ENCODE data around the gene HAUS3.
"Not testable (repeated sequence)": the region's sequence is repeated elsewhere in the genome, so short reads cannot be mapped to it uniquely, and the experiment has no call there.

Gene HAUS3

GRCh38 chr4:2250357-2251072, 8.6 kb upstream of the HAUS3 start:
- no peak for DNase-seq

DNA sequence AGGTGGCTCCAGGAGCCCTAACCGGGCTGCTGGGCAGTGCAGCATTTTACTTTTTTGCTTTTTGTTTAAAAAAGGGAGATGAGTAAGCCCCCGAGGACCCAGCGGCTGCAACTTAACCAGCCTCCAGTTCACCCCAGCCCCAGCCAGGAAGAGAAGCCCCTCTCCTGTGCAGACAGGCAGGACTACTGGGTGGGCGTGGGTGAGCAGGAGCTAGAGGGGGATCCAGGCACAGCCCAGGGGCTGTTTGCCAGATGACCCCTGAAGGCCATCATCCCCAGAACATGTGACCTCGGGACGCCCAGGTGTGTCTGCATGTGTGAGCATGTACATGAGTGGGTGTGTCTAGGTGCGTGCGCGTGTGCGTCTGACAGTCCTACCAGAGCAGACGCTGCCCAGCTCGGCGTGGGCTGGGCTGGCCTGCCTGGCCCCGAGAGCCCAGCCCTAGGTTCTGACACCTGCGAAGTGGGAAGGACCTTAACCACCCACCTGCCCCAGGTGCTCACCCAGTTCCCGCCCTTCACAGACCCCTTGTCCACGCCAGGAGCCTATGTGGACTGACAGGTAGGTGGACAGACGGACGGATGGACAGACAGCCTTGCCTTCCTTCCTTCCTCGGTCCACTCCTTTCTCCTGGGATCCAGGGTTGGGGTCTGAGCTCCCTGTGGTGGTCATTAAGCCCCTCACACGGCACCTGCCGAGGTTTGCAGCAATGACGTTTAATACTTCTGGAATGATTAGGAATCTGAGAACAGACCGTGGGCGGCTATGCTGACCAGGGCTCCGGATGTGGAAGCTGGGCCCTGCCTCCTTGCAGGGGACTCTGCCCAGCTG, 7.8 kb upstream of the HAUS3 start:
- DNase-seq = no peak

- no peak for DNase-seq
These were observed 6.9 kb upstream of the HAUS3 start for GRCh38 chr4:2248821-2249261.

DNA sequence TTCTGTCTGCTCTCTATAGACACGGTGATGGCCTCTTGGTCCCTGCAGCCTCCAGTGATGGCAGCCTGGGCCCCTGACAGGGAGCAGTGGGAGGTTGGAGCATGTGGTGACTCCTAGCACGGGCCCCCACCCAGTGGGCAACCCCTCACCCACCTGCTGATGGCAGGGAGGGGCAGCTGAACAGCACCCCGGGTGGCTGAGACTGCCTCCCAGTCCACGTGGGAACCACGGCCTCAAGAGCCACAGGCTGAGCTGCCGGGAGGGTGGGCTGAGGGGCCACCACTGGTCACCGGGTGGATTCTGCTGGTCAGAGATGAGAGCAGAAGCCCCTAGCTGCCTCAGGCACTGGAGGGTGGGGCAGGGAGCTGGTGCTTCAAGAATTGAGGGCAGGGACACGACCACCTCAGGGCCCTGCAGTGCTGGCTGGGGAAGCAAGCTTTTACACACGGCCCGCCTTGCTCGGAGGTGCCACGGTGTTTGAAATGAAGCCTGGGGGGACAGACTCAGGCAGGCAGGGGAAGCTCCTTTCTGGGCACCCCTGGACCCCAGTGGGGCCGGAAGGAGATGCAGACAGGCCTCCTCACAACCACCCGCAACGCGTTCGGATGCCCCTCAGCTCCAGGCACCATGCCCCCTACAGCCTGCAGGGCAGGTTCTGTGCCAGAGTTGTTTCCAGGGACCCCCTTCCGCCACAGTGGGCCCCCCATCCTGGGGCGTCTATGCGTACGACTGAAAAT, 6.3 kb upstream of the HAUS3 start:
- DNase-seq = no peak

DNA sequence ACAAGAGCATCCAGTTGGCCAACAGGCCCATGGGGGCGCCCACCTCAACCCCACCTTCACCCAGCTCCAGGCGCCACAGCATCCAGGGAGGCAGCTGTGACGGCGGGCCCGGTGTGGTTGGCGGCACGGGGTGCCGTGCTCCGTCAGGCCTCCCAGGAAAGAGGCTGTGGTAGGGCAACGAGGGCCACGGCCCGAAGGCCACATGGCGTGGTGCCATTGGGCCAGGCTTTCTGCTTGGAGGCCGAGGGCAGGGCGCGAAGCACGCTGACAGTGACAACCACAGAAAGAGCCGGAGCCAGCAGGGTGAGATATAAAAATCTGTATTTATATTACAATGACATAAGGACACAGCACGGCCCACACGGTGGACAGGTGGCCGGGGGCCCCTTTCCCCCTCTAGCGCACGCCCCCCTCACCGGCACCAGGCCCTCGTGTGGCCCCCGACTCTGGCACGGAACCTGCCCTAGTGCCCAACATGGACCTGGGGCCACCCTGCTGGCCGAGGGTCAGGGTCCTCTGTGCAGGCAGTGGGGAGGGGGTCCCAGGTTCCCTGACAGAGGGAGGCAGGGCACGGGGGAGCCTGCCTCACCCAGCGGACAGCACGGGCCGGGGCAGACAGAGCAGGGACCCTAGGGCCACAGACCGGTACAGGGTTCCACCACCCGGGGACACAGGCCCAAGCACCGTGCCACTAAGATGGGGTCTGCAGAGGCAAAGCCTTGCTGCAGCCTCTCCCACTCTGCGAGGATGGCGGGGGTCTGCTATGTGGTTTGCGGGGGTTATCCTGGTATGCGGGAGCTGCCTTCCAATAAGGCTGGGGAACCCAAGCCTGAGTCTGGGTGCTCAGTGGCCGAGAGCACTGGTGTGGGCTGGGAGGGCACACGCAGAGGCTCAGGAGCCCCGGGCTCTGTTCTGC, 5.5 kb upstream of the HAUS3 start:
- no peak for DNase-seq

- DNase-seq = no peak
These were observed 4.6 kb upstream of the HAUS3 start for GRCh38 chr4:2246384-2247127.

- no peak for DNase-seq
These were observed 3.9 kb upstream of the HAUS3 start for GRCh38 chr4:2245787-2246275.

DNA sequence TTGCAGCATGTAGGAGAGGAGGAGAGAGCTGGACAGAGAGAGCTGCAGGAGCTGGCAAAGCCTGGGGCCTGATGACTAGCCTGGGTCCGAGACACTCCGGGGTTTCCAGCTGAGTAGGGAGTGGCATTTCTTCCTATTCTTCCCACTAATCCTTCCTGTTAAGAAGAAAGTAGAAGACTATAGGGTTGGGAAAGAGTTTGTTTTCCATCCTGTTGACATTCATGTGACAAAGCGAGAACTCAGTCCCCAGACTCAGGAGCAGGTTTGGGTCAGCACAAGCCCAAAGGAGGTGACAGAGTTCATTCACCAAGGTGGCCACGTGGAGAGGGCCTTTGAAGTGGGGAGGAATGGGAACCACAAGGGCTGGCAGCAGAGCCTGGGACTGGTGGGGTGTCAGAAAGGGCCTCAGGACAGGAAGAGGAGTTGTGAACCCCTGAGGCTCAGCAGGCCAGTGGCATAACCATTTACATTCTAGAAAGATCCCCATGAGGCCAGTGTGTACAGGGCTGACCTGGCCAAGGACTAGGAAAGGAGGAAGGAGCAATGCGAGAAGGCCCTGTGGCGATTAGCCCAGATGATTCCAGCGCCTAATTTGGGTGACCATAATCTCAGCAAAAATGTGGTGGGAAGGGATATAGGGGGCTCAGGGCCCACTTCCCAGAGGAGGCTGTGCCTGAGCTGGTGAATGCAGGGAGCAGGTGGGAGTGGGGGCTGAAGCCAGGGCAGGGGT, 3.3 kb upstream of the HAUS3 start:
- no peak for DNase-seq

GRCh38 chr4:2243681-2244380, 1.9 kb upstream of the HAUS3 start:
- no peak for DNase-seq

- no peak for DNase-seq
These were observed 918 bp downstream of the HAUS3 start for GRCh38 chr4:2241003-2241402.

- no peak for DNase-seq
These were observed 4.8 kb downstream of the HAUS3 start for GRCh38 chr4:2236944-2237666.

DNA sequence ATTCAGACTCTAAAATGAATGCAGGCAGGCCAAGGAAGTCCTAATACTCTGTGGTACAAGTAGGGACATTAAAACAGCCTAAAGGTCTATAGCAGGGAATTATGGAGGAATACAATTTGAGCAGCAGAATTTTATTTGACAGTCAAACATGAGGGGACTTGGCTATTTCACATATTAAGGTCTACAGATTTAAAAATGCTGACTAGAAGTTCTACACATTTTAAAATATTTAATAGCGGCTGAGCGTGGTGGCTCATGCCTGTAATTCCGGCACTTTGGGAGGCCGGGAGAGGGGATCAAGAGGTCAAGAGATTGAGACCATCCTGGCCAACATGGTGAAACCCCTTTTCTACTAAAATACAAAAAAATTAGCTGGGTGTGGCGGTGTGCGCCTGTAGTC, 10.8 kb downstream of the HAUS3 start:
- no peak for DNase-seq

DNA sequence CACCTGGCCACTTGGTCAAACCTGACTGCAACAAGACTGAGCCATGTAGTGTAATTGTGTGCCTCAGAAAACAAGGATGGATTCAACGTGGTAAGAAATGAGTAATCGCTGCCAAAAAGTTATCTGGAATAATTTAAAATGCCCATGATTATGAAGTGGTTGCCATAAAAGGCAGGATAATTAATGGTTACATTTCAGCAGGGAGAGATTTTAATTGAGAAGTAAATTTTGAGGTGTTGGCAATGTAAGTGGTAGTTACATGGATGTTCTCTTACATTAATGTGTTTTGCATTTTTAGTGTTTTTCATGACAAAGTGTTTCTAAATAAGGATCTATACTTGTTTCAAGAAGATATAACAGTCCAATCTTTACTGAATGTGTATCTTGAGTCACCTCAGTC, 15.7 kb downstream of the HAUS3 start:
- DNase-seq = no peak

GRCh38 chr4:2222838-2223237, 19.1 kb downstream of the HAUS3 start:
- no peak for DNase-seq

- DNase-seq = not testable (repeated sequence)
These were observed 20.5 kb downstream of the HAUS3 start for GRCh38 chr4:2221378-2221777.

GRCh38 chr4:2220016-2220630, 21.8 kb downstream of the HAUS3 start:
- DNase-seq = peak; percentile 83

DNA sequence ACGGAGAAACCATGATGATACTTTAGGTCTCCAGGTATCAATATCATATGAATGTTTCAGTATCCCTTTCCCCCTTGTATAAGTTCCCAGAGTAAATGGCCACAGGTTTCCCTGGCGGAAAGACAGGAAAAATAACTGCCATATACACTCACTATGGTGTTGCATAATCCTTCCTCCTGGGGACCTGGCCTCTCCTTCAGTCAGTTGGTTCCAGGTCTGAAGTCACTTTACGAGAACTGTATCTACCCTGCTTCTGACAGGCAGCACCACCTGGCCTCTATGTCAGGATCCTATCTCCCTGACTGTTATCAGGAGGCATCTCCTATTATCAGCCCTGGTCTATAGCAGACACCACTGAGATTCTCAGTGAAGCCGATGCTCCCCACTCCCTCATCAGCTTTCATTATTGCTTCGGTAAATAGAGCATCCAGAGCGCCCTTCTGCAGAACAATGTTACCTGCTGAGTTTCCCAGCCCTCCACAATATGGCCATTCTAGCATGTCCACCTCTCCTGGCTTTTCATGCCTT, 22.6 kb downstream of the HAUS3 start:
- no peak for DNase-seq

- no peak for DNase-seq
These were observed 23.5 kb downstream of the HAUS3 start for GRCh38 chr4:2218436-2218835.

GRCh38 chr4:2217726-2218125, 24.2 kb downstream of the HAUS3 start:
- no peak for DNase-seq
